Nephron (organoid): ENCODE data around the gene GALE.
"Not testable (repeated sequence)": the region's sequence is repeated elsewhere in the genome, so short reads cannot be mapped to it uniquely, and the experiment has no call there.

ENCODE experiments used
- H3K27ac Mint-ChIP-seq, 3 experiments: 2 replicates each; pipeline ENCODE4 v1.8.0; 2020; ENCODE audit warnings: mixed read lengths in 3 of 3, mild to moderate bottlenecking in 2 of 3, moderate library complexity in 1 of 3
- H3K27me3 Mint-ChIP-seq: 2 replicates; pipeline ENCODE4 v1.8.0; 2021; ENCODE audit warnings: low read depth, mild to moderate bottlenecking, moderate library complexity, mixed read lengths
- H3K36me3 Mint-ChIP-seq: 2 replicates; pipeline ENCODE4 v1.8.0; 2020; ENCODE audit warnings: low read depth, mixed read lengths
- H3K4me1 Mint-ChIP-seq: 2 replicates; pipeline ENCODE4 v1.8.0; 2020; ENCODE audit warnings: mixed read lengths
- H3K4me3 Mint-ChIP-seq, 3 experiments: 2 replicates each; pipeline ENCODE4 v1.8.0; 2020; ENCODE audit warnings: mild to moderate bottlenecking in 3 of 3, mixed read lengths in 3 of 3, moderate library complexity in 2 of 3
- H3K9me3 Mint-ChIP-seq: 2 replicates; pipeline ENCODE4 v1.8.0; 2020; ENCODE audit warnings: mixed read lengths
- CTCF ChIP-seq, 3 experiments: fragments of 200-600 bp; sonication (generic); IDR thresholded peaks; one replicate each; pipeline ENCODE4 v1.5.0; 2021; ENCODE audit warnings: antibody characterized with exemption in 3 of 3; ENCODE audit not compliant: unreplicated experiment in 3 of 3

GALE gene

DNA sequence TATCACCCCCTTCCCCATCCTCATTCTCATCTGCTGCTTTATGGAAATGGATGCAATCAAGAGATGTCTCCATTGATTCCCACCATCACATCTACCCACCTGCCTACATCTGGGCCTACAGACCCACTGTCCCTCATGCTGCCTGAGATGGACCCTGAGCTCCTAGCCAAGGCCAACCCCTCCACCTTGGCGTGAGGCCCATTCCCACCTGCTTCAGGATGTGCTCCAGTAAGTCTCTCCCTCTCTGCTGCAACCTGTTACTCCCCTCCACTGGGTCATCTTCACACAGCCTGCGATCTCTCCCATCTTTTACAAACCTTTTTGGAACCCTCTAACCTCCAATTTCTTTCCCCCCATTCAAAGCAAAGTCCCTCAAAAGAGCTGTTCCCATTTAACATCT, 4.5 kb upstream of the GALE start:
- TF ChIP-seq CTCF (IDR thresholded peaks at IDR 0.05; ENCODE audit: unreplicated experiment in 3 of 3), result no peak
- H3K9me3 Mint-ChIP-seq, result no peaks in the 10 kb centered on the region

DNA sequence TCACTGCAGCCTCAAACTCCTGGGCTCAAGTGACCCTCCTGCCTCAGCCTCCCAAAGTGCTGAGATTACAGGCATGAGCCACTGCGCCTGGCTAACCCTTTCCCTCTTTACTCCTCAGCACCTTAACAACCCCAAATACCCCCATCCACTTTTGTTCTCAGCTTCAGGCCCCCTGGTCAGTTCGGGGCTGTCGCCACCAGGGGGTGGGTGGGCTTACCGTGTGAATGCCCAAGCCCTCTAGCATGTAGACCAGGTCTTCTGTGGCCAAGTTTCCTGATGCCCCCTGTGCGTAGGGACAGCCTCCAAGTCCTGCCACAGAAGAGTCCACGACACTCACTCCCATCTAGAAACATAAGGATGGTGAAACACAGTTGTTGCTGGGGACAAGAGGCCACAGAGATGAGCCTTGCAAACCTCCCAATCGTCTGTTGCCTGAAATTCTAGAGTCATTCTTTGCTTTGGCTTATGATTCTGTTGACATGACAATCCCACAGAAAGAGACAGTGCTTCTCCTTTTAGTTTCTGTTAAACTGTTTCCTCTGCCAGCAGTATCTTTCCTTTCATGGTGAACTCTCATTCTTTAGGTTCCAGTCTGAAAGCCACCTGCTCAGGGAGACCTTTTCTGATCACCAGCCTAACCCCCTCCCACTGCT, 3.8 kb upstream of the GALE start:
- Mint-ChIP-seq H3K4me3 (peak overlapping the region in 2 of 3 experiments; percentile 63 to 64), H3K9me3 (no peaks in the 10 kb centered on the region), H3K36me3 (peaks cover 40% of the 10 kb centered on the region), H3K4me1 (peaks cover 5% of the 10 kb centered on the region), H3K27ac (no peak overlapping the region), H3K27me3 (peaks cover 3% of the 10 kb centered on the region)
- peak in 1 of 3 experiments; percentile 10 for TF ChIP-seq CTCF (IDR thresholded peaks at IDR 0.05; ENCODE audit: unreplicated experiment in 3 of 3)

More for the DNA sequence above, 4.5 kb upstream of the GALE start:
- Mint-ChIP-seq H3K4me3 (peak overlapping the region in 1 of 3 experiments; percentile 5), H3K4me1 (peaks cover 5% of the 10 kb centered on the region), H3K27me3 (peaks cover 3% of the 10 kb centered on the region), H3K36me3 (peaks cover 40% of the 10 kb centered on the region), H3K27ac (no peak overlapping the region)

DNA sequence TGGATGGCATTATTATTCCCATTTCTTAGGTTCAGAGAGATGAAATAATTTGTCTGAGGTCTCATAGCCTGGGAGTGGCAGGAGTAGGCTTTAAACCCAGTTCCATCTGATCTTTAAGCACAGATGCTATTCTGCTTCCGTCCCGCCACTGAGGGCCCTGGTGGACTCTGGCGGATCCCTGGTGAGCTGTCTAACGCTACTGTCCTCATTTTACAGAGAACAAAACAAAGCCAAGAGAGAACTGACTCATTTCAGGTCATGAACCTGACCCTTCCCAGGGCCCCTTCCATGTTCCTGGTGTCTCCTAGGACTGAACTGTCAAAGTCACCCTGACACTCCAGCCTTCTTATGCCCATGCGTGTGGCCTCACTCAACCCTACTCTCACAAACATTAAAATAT, 3.1 kb upstream of the GALE start:
- Mint-ChIP-seq H3K27me3 (peaks cover 3% of the 10 kb centered on the region), H3K27ac (peak overlapping the region in 1 of 3 experiments; percentile 22), H3K36me3 (peaks cover 40% of the 10 kb centered on the region), H3K4me3 (peak overlapping the region; percentile 27 to 64 (median 43)), H3K4me1 (peaks cover 5% of the 10 kb centered on the region), H3K9me3 (no peaks in the 10 kb centered on the region)
- TF ChIP-seq CTCF (IDR thresholded peaks at IDR 0.05; ENCODE audit: unreplicated experiment in 3 of 3), result no peak

- H3K27me3 Mint-ChIP-seq, H3K9me3 Mint-ChIP-seq, H3K27ac Mint-ChIP-seq, H3K4me1 Mint-ChIP-seq: not testable (repeated sequence)
- H3K4me3 Mint-ChIP-seq, result peak overlapping the region; percentile 44 to 92 (median 74)
- peaks cover 38% of the 10 kb centered on the region for H3K36me3 Mint-ChIP-seq
These were observed 2.3 kb upstream of the GALE start for GRCh38 chr1:23802809-23803342.

DNA sequence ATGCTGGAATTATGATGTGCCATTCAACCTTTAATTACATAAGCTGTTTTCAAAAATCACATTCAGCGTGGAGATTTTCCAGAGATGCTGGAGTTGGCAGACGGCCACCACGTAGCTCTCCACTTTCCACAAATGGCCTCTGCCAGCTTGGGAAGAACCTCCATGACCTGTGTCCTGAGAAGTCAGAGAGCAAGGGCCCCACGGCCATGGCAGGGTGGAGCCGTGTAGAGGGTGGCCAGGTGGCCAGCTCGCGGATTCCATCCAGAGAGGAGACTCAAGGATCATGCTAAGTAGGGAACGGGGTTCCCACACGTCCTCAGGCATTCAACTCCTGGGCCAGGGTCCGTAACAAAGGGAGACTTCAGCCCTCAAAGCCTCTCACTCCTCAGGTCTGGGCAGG, 1.3 kb upstream of the GALE start:
- no peak overlapping the region for H3K27ac Mint-ChIP-seq
- TF ChIP-seq CTCF (IDR thresholded peaks at IDR 0.05; ENCODE audit: unreplicated experiment in 3 of 3), result no peak
- H3K36me3 Mint-ChIP-seq, result peaks cover 31% of the 10 kb centered on the region
- no peaks in the 10 kb centered on the region for H3K9me3 Mint-ChIP-seq
- H3K4me1 Mint-ChIP-seq, result peaks cover 5% of the 10 kb centered on the region
- peak overlapping the region; percentile 90 to 94 (median 92) for H3K4me3 Mint-ChIP-seq
- H3K27me3 Mint-ChIP-seq, result peaks cover 3% of the 10 kb centered on the region

DNA sequence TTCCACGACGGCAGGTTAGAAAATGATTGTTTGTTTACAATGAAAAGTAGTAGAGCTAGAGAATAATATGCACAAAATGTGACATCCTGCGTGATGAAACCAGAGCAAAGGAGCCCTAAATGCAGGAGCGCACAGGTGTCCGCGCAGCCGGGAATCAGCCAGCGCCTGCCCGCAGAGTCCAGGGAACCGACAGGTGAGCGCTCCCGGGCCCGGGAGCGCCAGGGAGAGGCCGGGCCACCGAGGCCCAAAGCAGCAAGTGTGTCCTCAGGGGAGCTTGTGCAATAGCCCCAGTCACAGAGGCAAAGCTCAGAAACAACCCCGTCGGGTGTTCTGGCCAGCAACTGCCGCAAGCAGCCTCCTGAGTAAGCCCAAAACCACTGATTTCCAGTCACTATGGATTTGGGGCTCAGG, 789 bp upstream of the GALE start:
- TF ChIP-seq CTCF (IDR thresholded peaks at IDR 0.05; ENCODE audit: unreplicated experiment in 3 of 3), result no peak
- Mint-ChIP-seq H3K36me3 (peaks cover 26% of the 10 kb centered on the region), H3K4me1 (peaks cover 5% of the 10 kb centered on the region), H3K27ac (peak overlapping the region; percentile 60 to 96 (median 87)), H3K4me3 (peak overlapping the region; percentile 90 to 94 (median 92)), H3K27me3 (peaks cover 3% of the 10 kb centered on the region), H3K9me3 (no peaks in the 10 kb centered on the region)
